ENCODE data around the gene ADSL.

- TF ChIP-seq CTCF (conservative IDR thresholded peaks at IDR 0.05 in 1 of 2, IDR thresholded peaks at IDR 0.05 in 1 of 2; ENCODE audit: extremely low read depth in 1 of 2, insufficient read depth in 1 of 2, low read depth in 1 of 2, low read length in 2 of 2): no peak
- TF ChIP-seq EZH2 (IDR thresholded peaks at IDR 0.05; ENCODE audit: borderline replicate concordance, low read length): no peak
These were observed 16.8 kb upstream of the ADSL start for GRCh38 chr22:40329466-40329865.

Data from mammary epithelial cell (primary cell).